H9 (cell line): ENCODE data around the gene KLK3. TPM values are rescaled to one million over a fixed set of nuclear protein-coding genes. Genes with fewer than 3 reads are reported as not detected.
A peak's percentile ranks its signal among the peaks of the same experiment; 100 is the strongest.

ENCODE experiments used
- DNase-seq: peaks from one replicate; pipeline ENCODE4 v3.0.0-alpha.2; 2017
- H2AFZ ChIP-seq: one replicate; pipeline ENCODE4 v1.6.1; 2013; ENCODE audit warnings: mild to moderate bottlenecking, low read length, control low read depth, moderate library complexity
- H2AK5ac ChIP-seq: 2 replicates; pipeline ENCODE4 v1.6.1; 2013; ENCODE audit warnings: low read length, control low read depth, mixed read lengths; ENCODE audit not compliant: insufficient read length
- H2BK120ac ChIP-seq: one replicate; pipeline ENCODE4 v1.6.1; 2013; ENCODE audit warnings: low read depth, mild to moderate bottlenecking, low read length, control low read depth, inconsistent platforms; ENCODE audit not compliant: poor library complexity, severe bottlenecking
- H2BK12ac ChIP-seq: 2 replicates; pipeline ENCODE4 v1.6.1; 2013; ENCODE audit warnings: low read length, control low read depth, mixed read lengths, low read depth; ENCODE audit not compliant: insufficient read length
- H2BK15ac ChIP-seq: 2 replicates; pipeline ENCODE4 v1.6.1; 2013; ENCODE audit warnings: low read depth, low read length, control low read depth
- H2BK20ac ChIP-seq: one replicate; pipeline ENCODE4 v1.6.1; 2013; ENCODE audit warnings: low read depth, mild to moderate bottlenecking, low read length, control low read depth, inconsistent platforms; ENCODE audit not compliant: poor library complexity, severe bottlenecking
- H2BK5ac ChIP-seq: 2 replicates; pipeline ENCODE4 v1.6.1; 2013; ENCODE audit warnings: low read length, control low read depth, mixed read lengths; ENCODE audit not compliant: insufficient read length
- H3K14ac ChIP-seq: 2 replicates; pipeline ENCODE4 v1.6.1; 2013; ENCODE audit warnings: low read length, control low read depth; ENCODE audit not compliant: insufficient read depth
- H3K18ac ChIP-seq: 2 replicates; pipeline ENCODE4 v1.6.1; 2013; ENCODE audit warnings: low read depth, mild to moderate bottlenecking, mixed read lengths, low read length, control low read depth; ENCODE audit not compliant: insufficient read length
- H3K23ac ChIP-seq: 2 replicates; pipeline ENCODE4 v1.6.1; 2013; ENCODE audit warnings: low read length, control low read depth, mixed read lengths, low read depth; ENCODE audit not compliant: insufficient read length
- H3K23me2 ChIP-seq: 2 replicates; pipeline ENCODE4 v1.6.1; 2013; ENCODE audit warnings: low read depth, mild to moderate bottlenecking, mixed read lengths, low read length, control low read depth; ENCODE audit not compliant: insufficient read length, poor library complexity, severe bottlenecking
- H3K27ac ChIP-seq: 2 replicates; pipeline ENCODE4 v1.5.1; 2013; ENCODE audit warnings: low read length, control low read depth, mixed read lengths, low read depth; ENCODE audit not compliant: insufficient read length
- H3K27me3 ChIP-seq: 2 replicates; pipeline ENCODE4 v1.6.1; 2013; ENCODE audit warnings: low read length, control low read depth, inconsistent platforms; ENCODE audit not compliant: insufficient read depth
- H3K4ac ChIP-seq: 2 replicates; pipeline ENCODE4 v1.6.1; 2013; ENCODE audit warnings: low read depth, mild to moderate bottlenecking, control low read depth, inconsistent platforms, low read length, moderate library complexity
- H3K4me1 ChIP-seq: 2 replicates; pipeline ENCODE4 v1.6.1; 2013; ENCODE audit warnings: low read length, control low read depth, inconsistent platforms; ENCODE audit not compliant: insufficient read depth
- H3K4me2 ChIP-seq: 2 replicates; pipeline ENCODE4 v1.6.1; 2013; ENCODE audit warnings: low read length, control low read depth, mixed read lengths; ENCODE audit not compliant: insufficient read length, insufficient read depth
- H3K56ac ChIP-seq: 2 replicates; pipeline ENCODE4 v1.6.1; 2013; ENCODE audit warnings: low read depth, mild to moderate bottlenecking, mixed read lengths, low read length, control low read depth; ENCODE audit not compliant: insufficient read length
- H3K79me1 ChIP-seq: 2 replicates; pipeline ENCODE4 v1.6.1; 2013; ENCODE audit warnings: low read depth, mild to moderate bottlenecking, moderate library complexity, low read length, control low read depth, inconsistent platforms; ENCODE audit not compliant: insufficient read depth, poor library complexity, severe bottlenecking
- H3K79me2 ChIP-seq: 2 replicates; pipeline ENCODE4 v1.6.1; 2013; ENCODE audit warnings: low read length, control low read depth, inconsistent platforms; ENCODE audit not compliant: insufficient read depth
- H3K9ac ChIP-seq: 2 replicates; pipeline ENCODE4 v1.6.1; 2013; ENCODE audit warnings: low read length, control low read depth, mixed read lengths; ENCODE audit not compliant: insufficient read length; ENCODE audit errors: extremely low read depth
- H3K9me3 ChIP-seq: one replicate; pipeline ENCODE4 v1.6.1; 2013; ENCODE audit warnings: low read depth, low read length, inconsistent platforms; ENCODE audit not compliant: control insufficient read depth
- H3T11ph ChIP-seq: one replicate; pipeline ENCODE4 v1.6.1; 2013; ENCODE audit warnings: mild to moderate bottlenecking, low read length, control low read depth, inconsistent platforms
- H4K20me1 ChIP-seq: one replicate; pipeline ENCODE4 v1.6.1; 2013; ENCODE audit not compliant: control insufficient read depth, insufficient read length, insufficient read depth
- H4K5ac ChIP-seq: 2 replicates; pipeline ENCODE4 v1.6.1; 2013; ENCODE audit warnings: low read depth, mild to moderate bottlenecking, mixed read lengths, low read length, control low read depth; ENCODE audit not compliant: insufficient read length
- H4K8ac ChIP-seq: replicated peaks from 2 replicates; pipeline ENCODE4 v1.6.1; 2013; ENCODE audit warnings: low read length, control low read depth, mixed read lengths, low read depth; ENCODE audit not compliant: insufficient read length
- H4K91ac ChIP-seq: 2 replicates; pipeline ENCODE4 v1.6.1; 2013; ENCODE audit warnings: low read depth, mild to moderate bottlenecking, moderate library complexity, mixed read lengths, low read length, control low read depth; ENCODE audit not compliant: insufficient read length
- H3K27ac Mint-ChIP-seq, 3 experiments: 2 replicates in 2 of 3; 3 replicates in 1 of 3; pipeline ENCODE4 v1.8.0; 2020 to 2021; ENCODE audit warnings: mixed read lengths in 3 of 3, mild to moderate bottlenecking in 1 of 3, moderate library complexity in 1 of 3
- H3K27me3 Mint-ChIP-seq: 2 replicates; pipeline ENCODE4 v1.8.0; 2021; ENCODE audit warnings: low read depth, mild to moderate bottlenecking, moderate library complexity, mixed read lengths
- H3K36me3 Mint-ChIP-seq, 3 experiments: 2 replicates in 2 of 3; 3 replicates in 1 of 3; pipeline ENCODE4 v1.8.0; 2020 to 2021; ENCODE audit warnings: low read depth in 3 of 3, mixed read lengths in 3 of 3; ENCODE audit not compliant: insufficient read depth in 1 of 3
- H3K4me1 Mint-ChIP-seq, 2 experiments: 2 replicates each; pipeline ENCODE4 v1.8.0; 2020; ENCODE audit warnings: mixed read lengths in 2 of 2
- H3K4me3 Mint-ChIP-seq, 2 experiments: 2 replicates in 1 of 2; 3 replicates in 1 of 2; pipeline ENCODE4 v1.8.0; 2020 to 2021; ENCODE audit warnings: mild to moderate bottlenecking in 2 of 2, mixed read lengths in 2 of 2, moderate library complexity in 1 of 2
- H3K9me3 Mint-ChIP-seq, 2 experiments: 2 replicates in 1 of 2; 3 replicates in 1 of 2; pipeline ENCODE4 v1.8.0; 2020; ENCODE audit warnings: mild to moderate bottlenecking in 2 of 2, mixed read lengths in 2 of 2, moderate library complexity in 1 of 2
- CTCF ChIP-seq: fragments of 200-600 bp; sonication (generic); conservative IDR thresholded peaks from 3 replicates; pipeline ENCODE4 v1.8.0; 2021; ENCODE audit warnings: antibody characterized with exemption, mild to moderate bottlenecking
- WGBS: extraction: QIAGEN DNeasy Blood & Tissue Kit; methylation state at CpG from one replicate; pipeline ENCODE4 v1.1.7; 2013; ENCODE audit warnings: missing lambda C conversion rate, low lambda C conversion rate, mixed read lengths; ENCODE audit not compliant: insufficient read length; ENCODE audit errors: extremely low coverage; 5-methylcytosine and 5-hydroxymethylcytosine counted together
- total RNA-seq: library from RNA; stranded (reverse); gene quantifications from 2 replicates; pipeline ENCODE4 v1.2.1, GENCODE V29; 2021

KLK3 gene
- total RNA-seq, 1 experiment from 2014 or later: not detected

GRCh38 chr19:50908336-50908735, 53.6 kb downstream of the KLK3 start:
- H3K18ac ChIP-seq: no peak overlapping the region
- H2AFZ ChIP-seq: no peak overlapping the region
- peaks cover 46% of the 10 kb centered on the region for H3K27me3 Mint-ChIP-seq
- H3K56ac ChIP-seq: no peak overlapping the region
- no peak overlapping the region for H3K23ac ChIP-seq
- no peak overlapping the region for H3K9ac ChIP-seq
- DNase-seq: no peak
- H3K79me2 ChIP-seq: no peaks in the 10 kb centered on the region
- H2BK15ac ChIP-seq: no peak overlapping the region
- H3K4ac ChIP-seq: no peak overlapping the region
- H3K4me3 Mint-ChIP-seq: peak overlapping the region in 1 of 2 experiments; percentile 2; a peak in 1 of 5 replicates
- no peak overlapping the region for H2BK120ac ChIP-seq
- H2BK12ac ChIP-seq: no peak overlapping the region
- H3K23me2 ChIP-seq: peaks cover 7% of the 10 kb centered on the region
- no peaks in the 10 kb centered on the region for H3K4me1 ChIP-seq
- H3K9me3 Mint-ChIP-seq: no peaks in the 10 kb centered on the region; a peak in 1 of 5 replicates
- no peaks in the 10 kb centered on the region for H3K79me1 ChIP-seq
- H2BK5ac ChIP-seq: no peak overlapping the region
- no peak overlapping the region for H3K14ac ChIP-seq
- no peak overlapping the region for H4K91ac ChIP-seq
- no peak overlapping the region for H2AK5ac ChIP-seq
- peaks cover 27% of the 10 kb centered on the region; the same call in 1 of the 2 replicates for H3K27me3 ChIP-seq
- H3K4me1 Mint-ChIP-seq: peaks cover 18 to 26% of the 10 kb centered on the region in 2 experiments
- no peak for TF ChIP-seq CTCF
- H3K9me3 ChIP-seq: no peaks in the 10 kb centered on the region
- no CpG with 5 or more reads among the region's 25 CpGs for WGBS
- H3K27ac ChIP-seq: no peak overlapping the region
- no peak overlapping the region for H4K5ac ChIP-seq
- H4K8ac ChIP-seq: no peak overlapping the region
- no peaks in the 10 kb centered on the region for H4K20me1 ChIP-seq
- no peak overlapping the region for H2BK20ac ChIP-seq
- H3K27ac Mint-ChIP-seq: no peak overlapping the region
- H3K36me3 Mint-ChIP-seq: no peaks in the 10 kb centered on the region
- peak overlapping the region; percentile 46 for H3K4me2 ChIP-seq
- no peak overlapping the region for H3T11ph ChIP-seq
